ENCODE data around the gene TANC1. TPM values are rescaled to one million over a fixed set of nuclear protein-coding genes. Genes with fewer than 3 reads are reported as not detected.

Gene TANC1
- total RNA-seq, 2 experiments from 2014 or later, result 0.41 to 0.47 TPM

DNA sequence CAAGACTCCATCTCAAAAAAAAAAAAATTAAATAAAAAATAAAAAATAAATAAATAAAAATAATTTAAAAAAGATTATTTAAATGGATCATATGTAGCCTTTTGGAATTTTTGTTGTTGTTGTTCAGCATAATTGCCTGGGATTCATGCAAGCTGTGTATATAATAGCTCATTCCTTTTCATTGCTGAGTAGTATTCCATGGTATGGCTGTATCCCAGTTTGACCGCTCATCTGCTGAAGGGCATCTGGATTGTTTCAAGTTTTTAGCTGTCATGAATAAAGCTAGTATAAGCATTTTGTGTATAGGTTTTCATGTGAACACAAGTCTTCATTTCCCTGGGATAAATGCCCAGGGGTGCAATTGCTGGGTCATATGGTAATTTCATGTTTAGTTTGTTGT is 6.4 kb upstream of the TANC1 start:
- POLR2A ChIA-PET, result no interaction called here
- no peak for ATAC-seq (ENCODE audit: poor library complexity)
- H3K36me3 Mint-ChIP-seq (ENCODE audit: low read depth), result no peaks in the 10 kb centered on the region

DNA sequence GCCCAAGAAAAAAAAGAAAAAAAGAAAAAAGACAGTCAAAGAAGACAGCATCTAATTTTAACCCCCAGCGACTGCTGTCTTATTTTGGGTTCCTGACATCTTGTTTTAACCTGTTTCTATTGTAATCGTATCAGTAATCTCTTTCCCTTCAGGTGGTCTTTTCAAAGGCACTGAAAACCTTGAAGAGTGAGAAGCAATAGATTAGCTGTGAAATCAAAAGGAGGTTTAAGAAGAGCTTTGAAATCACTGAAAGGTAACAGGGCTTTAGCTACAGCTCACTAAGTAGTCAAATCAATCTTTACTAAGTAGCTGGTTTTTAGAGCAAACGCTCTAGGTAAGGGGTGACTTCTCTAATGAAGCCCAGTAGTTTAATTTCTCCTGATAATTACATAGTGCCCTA is 5.4 kb upstream of the TANC1 start:
- intact Hi-C loops (cut with DNase I, micrococcal nuclease), result no loop called here
- H3K9me3 Mint-ChIP-seq, result no peaks in the 10 kb centered on the region
- H3K4me1 Mint-ChIP-seq (ENCODE audit: low read depth), result peaks cover 4% of the 10 kb centered on the region
- DNase-seq (no peak), ATAC-seq (ENCODE audit: poor library complexity) (no peak)
- no peak overlapping the region for H3K27ac Mint-ChIP-seq
- H3K36me3 Mint-ChIP-seq (ENCODE audit: low read depth), result no peaks in the 10 kb centered on the region
- POLR2A ChIA-PET, result no interaction called here
- Histone ChIP-seq H3K4me1 (ENCODE audit: insufficient read depth, low read length) (peaks cover 5% of the 10 kb centered on the region), H3K9me3 (ENCODE audit: control insufficient read depth in 1 of 2, insufficient read depth in 1 of 2, low read length in 2 of 2) (no peaks in the 10 kb centered on the region), H3K36me3 (ENCODE audit: insufficient read depth, low read length) (no peaks in the 10 kb centered on the region), H3K4me3 (ENCODE audit: low read length) (no peak overlapping the region), H3K27me3 (ENCODE audit: control insufficient read depth in 1 of 2, insufficient read depth in 2 of 2, low read length in 2 of 2) (peaks cover 5 to 11% of the 10 kb centered on the region in 2 experiments), H3K27ac (ENCODE audit: low read depth in 1 of 2, low read length in 2 of 2) (no peak overlapping the region)
- TF ChIP-seq, protein P1, sequence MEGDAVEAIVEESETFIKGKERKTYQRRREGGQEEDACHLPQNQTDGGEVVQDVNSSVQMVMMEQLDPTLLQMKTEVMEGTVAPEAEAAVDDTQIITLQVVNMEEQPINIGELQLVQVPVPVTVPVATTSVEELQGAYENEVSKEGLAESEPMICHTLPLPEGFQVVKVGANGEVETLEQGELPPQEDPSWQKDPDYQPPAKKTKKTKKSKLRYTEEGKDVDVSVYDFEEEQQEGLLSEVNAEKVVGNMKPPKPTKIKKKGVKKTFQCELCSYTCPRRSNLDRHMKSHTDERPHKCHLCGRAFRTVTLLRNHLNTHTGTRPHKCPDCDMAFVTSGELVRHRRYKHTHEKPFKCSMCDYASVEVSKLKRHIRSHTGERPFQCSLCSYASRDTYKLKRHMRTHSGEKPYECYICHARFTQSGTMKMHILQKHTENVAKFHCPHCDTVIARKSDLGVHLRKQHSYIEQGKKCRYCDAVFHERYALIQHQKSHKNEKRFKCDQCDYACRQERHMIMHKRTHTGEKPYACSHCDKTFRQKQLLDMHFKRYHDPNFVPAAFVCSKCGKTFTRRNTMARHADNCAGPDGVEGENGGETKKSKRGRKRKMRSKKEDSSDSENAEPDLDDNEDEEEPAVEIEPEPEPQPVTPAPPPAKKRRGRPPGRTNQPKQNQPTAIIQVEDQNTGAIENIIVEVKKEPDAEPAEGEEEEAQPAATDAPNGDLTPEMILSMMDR (IDR thresholded peaks at IDR 0.05), result no peak
- CTCF ChIA-PET, result no interaction called here
- peaks cover 14% of the 10 kb centered on the region for H3K27me3 Mint-ChIP-seq
- H3K4me3 Mint-ChIP-seq, result no peak overlapping the region

More for the DNA sequence above, 6.4 kb upstream of the TANC1 start:
- Mint-ChIP-seq H3K27me3 (peaks cover 14% of the 10 kb centered on the region), H3K4me1 (ENCODE audit: low read depth) (no peaks in the 10 kb centered on the region), H3K9me3 (no peaks in the 10 kb centered on the region), H3K4me3 (no peak overlapping the region), H3K27ac (no peak overlapping the region)
- Histone ChIP-seq H3K36me3 (ENCODE audit: insufficient read depth, low read length) (no peaks in the 10 kb centered on the region), H3K27me3 (ENCODE audit: control insufficient read depth in 1 of 2, insufficient read depth in 2 of 2, low read length in 2 of 2) (peaks cover 0 to 1% of the 10 kb centered on the region in 2 experiments), H3K4me3 (ENCODE audit: low read length) (no peak overlapping the region), H3K4me1 (ENCODE audit: insufficient read depth, low read length) (no peaks in the 10 kb centered on the region), H3K27ac (ENCODE audit: low read depth in 1 of 2, low read length in 2 of 2) (no peak overlapping the region), H3K9me3 (ENCODE audit: control insufficient read depth in 1 of 2, insufficient read depth in 1 of 2, low read length in 2 of 2) (no peaks in the 10 kb centered on the region)
- TF ChIP-seq, protein P1 (IDR thresholded peaks at IDR 0.05), result no peak
- intact Hi-C loops (cut with DNase I, micrococcal nuclease), result no loop called here
- DNase-seq, result no peak
- CTCF ChIA-PET, result no interaction called here

DNA sequence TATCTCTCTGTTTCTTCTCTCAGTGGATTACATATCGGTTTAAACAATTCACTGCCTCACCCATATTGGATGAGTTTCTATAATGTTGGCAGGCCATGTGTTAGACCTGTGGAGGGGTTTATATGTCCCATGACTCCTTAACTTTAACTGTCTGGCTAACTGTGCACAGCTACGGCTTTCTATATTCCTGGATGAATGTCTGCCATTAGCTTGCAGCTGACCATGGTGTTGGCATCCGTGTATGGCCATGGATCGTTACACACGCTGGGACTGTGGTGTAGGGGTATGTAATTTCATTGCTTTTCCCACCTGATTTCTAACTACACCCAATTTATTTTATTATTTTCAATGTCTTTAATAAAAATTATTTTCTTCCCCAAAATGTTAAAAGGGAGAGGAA is 3.3 kb upstream of the TANC1 start:
- intact Hi-C loops (cut with DNase I, micrococcal nuclease), result no loop called here
- POLR2A ChIA-PET, result no interaction called here
- Histone ChIP-seq H3K27me3 (ENCODE audit: control insufficient read depth in 1 of 2, insufficient read depth in 2 of 2, low read length in 2 of 2) (peaks cover 16 to 28% of the 10 kb centered on the region in 2 experiments), H3K4me1 (ENCODE audit: insufficient read depth, low read length) (peaks cover 21% of the 10 kb centered on the region), H3K9me3 (ENCODE audit: control insufficient read depth in 1 of 2, insufficient read depth in 1 of 2, low read length in 2 of 2) (no peaks in the 10 kb centered on the region), H3K27ac (ENCODE audit: low read depth in 1 of 2, low read length in 2 of 2) (no peak overlapping the region), H3K4me3 (ENCODE audit: low read length) (no peak overlapping the region), H3K36me3 (ENCODE audit: insufficient read depth, low read length) (no peaks in the 10 kb centered on the region)
- Mint-ChIP-seq H3K9me3 (no peaks in the 10 kb centered on the region), H3K27ac (no peak overlapping the region), H3K27me3 (peaks cover 24% of the 10 kb centered on the region), H3K36me3 (ENCODE audit: low read depth) (no peaks in the 10 kb centered on the region), H3K4me1 (ENCODE audit: low read depth) (peaks cover 10% of the 10 kb centered on the region), H3K4me3 (no peak overlapping the region)
- CTCF ChIA-PET, result no interaction called here
- ATAC-seq (ENCODE audit: poor library complexity), result no peak
- TF ChIP-seq, protein P1 (IDR thresholded peaks at IDR 0.05), result no peak
- DNase-seq, result no peak

Data from CD4-positive, alpha-beta T cell (primary cell).